Measurements from ENCODE around the gene CNPPD1. TPM values are rescaled to one million over a fixed set of nuclear protein-coding genes. Genes with fewer than 3 reads are reported as not detected.

Gene CNPPD1
- total RNA-seq, 1 experiment from 2014 or later, result 38.2 TPM

GRCh38 chr2:219157396-219157795 lies 19.3 kb downstream of the CNPPD1 start:
- no peak for DNase-seq
- Histone ChIP-seq H3K36me3 (ENCODE audit: low read depth, low read length) (0 out of 2 replicates have a peak, but pooled peaks cover 2% of the 10 kb centered on the region), H3K9me2 (replicated peaks; ENCODE audit: low read length) (no peaks in the 10 kb centered on the region), H3K27ac (ENCODE audit: low read length) (no peak overlapping the region), H3F3A (ENCODE audit: low read length, unreplicated experiment) (no peaks in the 10 kb centered on the region), H3K4me1 (ENCODE audit: insufficient read depth, low read length) (peaks cover 26% of the 10 kb centered on the region), H4K20me1 (ENCODE audit: low read length) (no peaks in the 10 kb centered on the region), H3K4me2 (ENCODE audit: low read length) (no peak overlapping the region), H3K79me2 (ENCODE audit: low read length) (0 out of 2 replicates have a peak, but pooled peaks cover 4% of the 10 kb centered on the region), H3K4me3 (ENCODE audit: low read length) (no peak overlapping the region), H2AFZ (ENCODE audit: low read length) (no peak overlapping the region), H3K9me3 (ENCODE audit: low read length) (no peaks in the 10 kb centered on the region), H3K9ac (ENCODE audit: low read length) (no peak overlapping the region), H3K27me3 (ENCODE audit: low read length) (no peaks in the 10 kb centered on the region)
- no peak for TF ChIP-seq EZH2phosphoT487 (IDR thresholded peaks at IDR 0.05; ENCODE audit: borderline replicate concordance, low read length)
- TF ChIP-seq CTCF (conservative IDR thresholded peaks at IDR 0.05; ENCODE audit: low read depth, low read length), result no peak
- no TSS peak for BruUV-seq (replicated peaks)
- ATAC-seq, result no peak
- POLR2A ChIA-PET (ENCODE audit: unreplicated experiment), result no interaction called here
- CTCF ChIA-PET, result interaction anchor here (0.5 to 1.1 kb wide), 2 partner anchors 127 to 530 kb away, joined by 3 read pairs; no protein-coding TSS in a partner anchor
- intact Hi-C loops (cut with micrococcal nuclease), result no loop called here

- no peak overlapping the region for H3K9ac ChIP-seq (ENCODE audit: low read length)
- no peaks in the 10 kb centered on the region for H3K9me3 ChIP-seq (ENCODE audit: low read length)
- H4K20me1 ChIP-seq (ENCODE audit: low read length), result no peaks in the 10 kb centered on the region
- ChIA-PET CTCF (interaction anchor here (0.5 to 1.9 kb wide), 17 partner anchors 13 to 175 kb away, joined by 3 to 27 read pairs (median 5); partner anchors contain the start of gene CFAP65), POLR2A (ENCODE audit: unreplicated experiment) (interaction anchor here (0.7 kb wide), 1 partner anchor 84 kb away, joined by 3 read pairs; no protein-coding TSS in a partner anchor)
- H2AFZ ChIP-seq (ENCODE audit: low read length), result no peak overlapping the region
- H3K79me2 ChIP-seq (ENCODE audit: low read length), result 0 out of 2 replicates have a peak, but pooled peaks cover 4% of the 10 kb centered on the region
- TF ChIP-seq EZH2phosphoT487 (IDR thresholded peaks at IDR 0.05; ENCODE audit: borderline replicate concordance, low read length), result no peak
- peak; percentile 65 for TF ChIP-seq CTCF (conservative IDR thresholded peaks at IDR 0.05; ENCODE audit: low read depth, low read length)
- H3K9me2 ChIP-seq (replicated peaks; ENCODE audit: low read length), result no peaks in the 10 kb centered on the region
- H3K27ac ChIP-seq (ENCODE audit: low read length), result no peak overlapping the region
- no peak overlapping the region for H3K4me3 ChIP-seq (ENCODE audit: low read length)
- no TSS peak for BruUV-seq (replicated peaks)
- ATAC-seq, result peak; percentile 44
- DNase-seq, result peak; percentile 89
- H3K27me3 ChIP-seq (ENCODE audit: low read length), result no peaks in the 10 kb centered on the region
- H3F3A ChIP-seq (ENCODE audit: low read length, unreplicated experiment), result no peaks in the 10 kb centered on the region
- H3K4me1 ChIP-seq (ENCODE audit: insufficient read depth, low read length), result peaks cover 19% of the 10 kb centered on the region
- H3K4me2 ChIP-seq (ENCODE audit: low read length), result no peak overlapping the region
- H3K36me3 ChIP-seq (ENCODE audit: low read depth, low read length), result 0 out of 2 replicates have a peak, but pooled peaks cover 2% of the 10 kb centered on the region
- intact Hi-C loops (cut with micrococcal nuclease), result loop anchor here (1.0 to 2.0 kb wide), 3 partner anchors 30 to 126 kb away; no protein-coding TSS in a partner anchor
Measured at GRCh38 chr2:219155054-219155644, 21.6 kb downstream of the CNPPD1 start.

GRCh38 chr2:219149667-219150066 lies 27.1 kb downstream of the CNPPD1 start:
- ChIA-PET CTCF (no interaction called here), POLR2A (ENCODE audit: unreplicated experiment) (no interaction called here)
- H3K4me3 ChIP-seq (ENCODE audit: low read length), result no peak overlapping the region
- no peaks in the 10 kb centered on the region for H3K9me2 ChIP-seq (replicated peaks; ENCODE audit: low read length)
- no peaks in the 10 kb centered on the region for H3K9me3 ChIP-seq (ENCODE audit: low read length)
- H3K36me3 ChIP-seq (ENCODE audit: low read depth, low read length), result peaks cover 7% of the 10 kb centered on the region
- TF ChIP-seq CTCF (conservative IDR thresholded peaks at IDR 0.05; ENCODE audit: low read depth, low read length) (no peak), EZH2 (IDR thresholded peaks at IDR 0.05; ENCODE audit: low read length, unreplicated experiment) (no peak), EZH2phosphoT487 (IDR thresholded peaks at IDR 0.05; ENCODE audit: borderline replicate concordance, low read length) (no peak)
- H3K27ac ChIP-seq (ENCODE audit: low read length), result no peak overlapping the region
- H3F3A ChIP-seq (ENCODE audit: low read length, unreplicated experiment), result peaks cover 3% of the 10 kb centered on the region
- BruUV-seq (replicated peaks), result no TSS peak
- H3K4me1 ChIP-seq (ENCODE audit: insufficient read depth, low read length), result no peaks in the 10 kb centered on the region
- no peak overlapping the region for H3K4me2 ChIP-seq (ENCODE audit: low read length)
- no peaks in the 10 kb centered on the region for H4K20me1 ChIP-seq (ENCODE audit: low read length)
- no peak overlapping the region for H2AFZ ChIP-seq (ENCODE audit: low read length)
- no peaks in the 10 kb centered on the region for H3K27me3 ChIP-seq (ENCODE audit: low read length)
- intact Hi-C loops (cut with micrococcal nuclease), result no loop called here
- DNase-seq, result peak; percentile 26
- no peaks in the 10 kb centered on the region for H3K79me2 ChIP-seq (ENCODE audit: low read length)
- H3K9ac ChIP-seq (ENCODE audit: low read length), result no peak overlapping the region
- ATAC-seq, result no peak
